Common myeloid progenitor, CD34-positive (primary cell): Measurements from ENCODE around the gene CCZ1.
"Not testable (repeated sequence)": the region's sequence is repeated elsewhere in the genome, so short reads cannot be mapped to it uniquely, and the experiment has no call there.

Experiments used
- CTCF ChIA-PET: fragments of 350-600 bp; sonication (Branson Sonifier 250); formaldehyde crosslinking; loops from one replicate; lab custom pipeline; 2021; ENCODE audit warnings: antibody characterized with exemption; lab: Charles Lee
- POLR2A ChIA-PET: fragments of 350-600 bp; sonication (Branson Sonifier 250); formaldehyde crosslinking; loops from one replicate; lab custom pipeline; 2021; ENCODE audit warnings: antibody characterized with exemption; lab: Charles Lee
- DNase-seq, 3 donors: peaks; one replicate each; pipeline versions ENCODE4 v3.0.0 to v3.0.0-alpha.2; 2013
- H3K27ac ChIP-seq, 2 experiments: 1 replicate in 1 of 2; 2 replicates in 1 of 2; pipeline ENCODE4 v1.7.0; 2013; ENCODE audit warnings: inconsistent platforms in 2 of 2, low read length in 2 of 2, mild to moderate bottlenecking in 2 of 2, low read depth in 1 of 2, moderate library complexity in 1 of 2; ENCODE audit not compliant: severe bottlenecking in 2 of 2, insufficient read depth in 1 of 2, poor library complexity in 1 of 2
- H3K27me3 ChIP-seq, 5 experiments: replicated peaks in 2 of 5; 1 replicate in 3 of 5; 2 replicates in 2 of 5; pipeline versions ENCODE4 v1.6.1 to v1.7.0; 2013; ENCODE audit warnings: low read length in 4 of 5, mild to moderate bottlenecking in 2 of 5, moderate library complexity in 2 of 5, inconsistent platforms in 1 of 5; ENCODE audit not compliant: insufficient read depth in 5 of 5, control insufficient read depth in 4 of 5
- H3K36me3 ChIP-seq, 4 experiments: 1 replicate in 2 of 4; 2 replicates in 2 of 4; pipeline versions ENCODE4 v1.6.1 to v1.7.0; 2013; ENCODE audit warnings: low read length in 3 of 4, control low read depth in 1 of 4, mild to moderate bottlenecking in 1 of 4; ENCODE audit not compliant: control insufficient read depth in 4 of 4, insufficient read depth in 4 of 4
- H3K4me1 ChIP-seq, 4 experiments: 1 replicate in 3 of 4; 2 replicates in 1 of 4; pipeline versions ENCODE4 v1.6.1 to v1.7.1; 2013; ENCODE audit warnings: low read length in 3 of 4, mild to moderate bottlenecking in 3 of 4, control low read depth in 1 of 4, inconsistent platforms in 1 of 4, moderate library complexity in 1 of 4; ENCODE audit not compliant: control insufficient read depth in 4 of 4, insufficient read depth in 4 of 4; ENCODE audit errors: control extremely low read depth in 1 of 4
- H3K4me3 ChIP-seq, 7 experiments: 1 replicate in 4 of 7; 2 replicates in 3 of 7; pipeline versions ENCODE4 v1.5.1 to v1.7.0; 2013; ENCODE audit warnings: mild to moderate bottlenecking in 7 of 7, low read length in 6 of 7, moderate library complexity in 6 of 7, inconsistent platforms in 2 of 7, low read depth in 2 of 7, control low read depth in 1 of 7; ENCODE audit not compliant: insufficient read depth in 4 of 7, control insufficient read depth in 1 of 7; ENCODE audit errors: extremely low read depth in 1 of 7
- H3K9me3 ChIP-seq, 5 experiments: 1 replicate in 4 of 5; 2 replicates in 1 of 5; pipeline versions ENCODE4 v1.6.1 to v1.7.1; 2013; ENCODE audit warnings: low read length in 4 of 5, mild to moderate bottlenecking in 2 of 5, inconsistent platforms in 1 of 5, low read depth in 1 of 5, moderate library complexity in 1 of 5; ENCODE audit not compliant: control insufficient read depth in 4 of 5, insufficient read depth in 2 of 5; ENCODE audit errors: control extremely low read depth in 1 of 5
- WGBS: methylation state at CpG from one replicate; pipeline ENCODE4 v1.1.5; 2013; ENCODE audit not compliant: insufficient coverage; 5-methylcytosine and 5-hydroxymethylcytosine counted together

Gene CCZ1

DNA sequence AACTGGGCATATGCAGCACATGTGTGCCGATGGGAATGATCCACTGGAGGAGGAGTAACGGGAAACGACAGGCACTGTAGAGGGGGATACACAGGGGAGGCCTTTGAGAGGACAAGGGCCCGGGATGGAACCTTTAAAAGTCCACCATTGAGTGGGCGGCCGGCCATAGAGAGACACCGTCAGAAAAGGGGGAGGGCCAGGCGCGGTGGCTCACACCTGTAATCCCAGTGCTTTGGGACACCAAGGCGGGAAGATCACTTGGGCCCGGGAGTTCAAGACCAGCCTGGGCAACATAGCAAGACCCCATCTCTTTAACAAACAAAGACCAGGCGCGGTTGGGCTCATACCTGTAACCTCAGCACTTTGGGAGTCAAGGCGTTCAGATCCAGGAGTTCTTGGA lies 32.7 kb downstream of the CCZ1 start:
- H3K27me3 ChIP-seq, DNase-seq, H3K9me3 ChIP-seq, POLR2A ChIA-PET, H3K4me3 ChIP-seq, H3K4me1 ChIP-seq, CTCF ChIA-PET, H3K27ac ChIP-seq, H3K36me3 ChIP-seq: not testable (repeated sequence)
- WGBS = 98% methylated on average over 10 of the region's 14 CpGs

DNA sequence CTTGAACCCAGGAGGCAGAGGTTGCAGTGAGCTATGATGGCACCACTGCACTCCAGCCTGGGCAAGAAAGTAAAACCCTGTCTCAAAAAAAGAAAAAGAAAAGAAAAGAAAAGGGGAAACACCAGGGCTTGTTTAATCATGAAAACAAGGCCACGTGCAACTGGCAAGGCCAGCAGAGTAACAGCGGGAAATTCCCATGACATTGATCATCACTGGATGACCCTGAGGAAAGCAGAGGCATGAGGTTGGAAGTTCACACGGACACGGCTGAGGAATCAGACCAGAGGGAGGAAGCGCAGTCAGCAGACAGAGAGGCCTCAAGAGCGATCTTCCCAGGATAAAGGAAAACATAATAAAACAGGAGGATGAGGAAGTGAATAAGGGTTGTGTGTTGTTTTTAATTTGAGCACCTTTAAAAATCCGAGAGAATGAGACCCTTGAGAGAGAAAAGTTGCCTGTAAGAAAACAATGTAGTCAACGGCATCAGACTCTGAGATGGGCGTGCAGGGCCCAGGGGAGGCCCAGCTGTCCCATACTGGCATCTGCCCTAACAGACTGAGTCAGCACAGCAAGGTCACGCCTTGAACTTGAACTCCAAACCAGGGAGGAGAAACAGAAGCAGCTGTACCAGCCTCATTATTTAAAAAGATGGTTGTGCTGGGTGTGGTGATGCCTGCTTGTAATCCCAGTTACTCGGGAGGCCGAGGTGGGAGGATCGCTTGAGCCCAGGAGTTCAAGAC lies 33.5 kb downstream of the CCZ1 start:
- H3K27me3 ChIP-seq, DNase-seq, H3K36me3 ChIP-seq, H3K4me3 ChIP-seq, H3K4me1 ChIP-seq, POLR2A ChIA-PET, H3K27ac ChIP-seq, H3K9me3 ChIP-seq, CTCF ChIA-PET: not testable (repeated sequence)
- no CpG with 5 or more reads among the region's 13 CpGs for WGBS

DNA sequence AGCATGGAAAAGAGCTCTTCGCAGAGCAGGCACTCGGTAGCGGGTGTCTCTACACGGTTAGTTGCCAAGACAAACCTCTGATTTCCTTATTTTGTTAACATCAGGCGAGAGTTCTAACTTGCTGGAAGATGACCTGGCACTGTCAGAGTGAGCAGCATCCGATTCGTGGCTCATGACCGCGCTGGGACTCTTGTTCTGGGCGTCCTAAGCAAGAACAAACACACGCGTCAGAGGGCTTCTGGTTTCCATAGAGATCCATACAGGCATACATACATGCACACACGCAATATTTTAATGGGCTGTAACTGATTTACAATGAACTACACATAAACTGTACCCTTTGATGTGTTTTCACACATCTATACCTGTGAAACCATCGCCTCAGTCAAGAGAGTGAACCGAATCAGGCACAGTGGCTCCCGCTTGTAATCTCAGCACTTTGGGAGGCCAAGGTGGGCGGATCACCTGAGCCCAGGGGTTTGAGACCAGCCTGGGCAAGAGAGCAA lies 36.5 kb downstream of the CCZ1 start:
- DNase-seq, H3K9me3 ChIP-seq, H3K36me3 ChIP-seq, POLR2A ChIA-PET, H3K27me3 ChIP-seq, CTCF ChIA-PET, H3K4me3 ChIP-seq, H3K4me1 ChIP-seq, H3K27ac ChIP-seq: not testable (repeated sequence)
- WGBS = no CpG with 5 or more reads among the region's 17 CpGs

DNA sequence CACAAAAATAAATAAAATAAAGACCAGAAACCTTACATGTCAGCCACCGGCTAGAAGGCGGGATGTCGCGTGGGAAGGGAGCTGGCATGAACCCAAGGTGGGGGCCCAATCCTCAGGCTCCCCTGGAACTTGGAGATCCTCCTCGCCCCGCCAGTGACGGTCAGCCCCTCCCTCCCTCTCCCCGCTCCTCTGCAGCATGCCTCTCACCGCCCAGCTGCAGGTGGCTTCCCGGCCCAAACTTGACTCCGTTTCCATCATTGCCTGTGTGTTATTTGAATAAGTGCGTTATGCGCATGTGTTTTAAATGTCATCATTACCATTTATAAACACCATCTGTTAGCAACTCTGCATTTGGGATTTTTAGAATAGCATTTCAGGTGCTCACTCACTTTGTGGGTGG lies 64.7 kb downstream of the CCZ1 start:
- H3K27ac ChIP-seq, CTCF ChIA-PET, DNase-seq, H3K4me3 ChIP-seq, POLR2A ChIA-PET, H3K36me3 ChIP-seq, H3K4me1 ChIP-seq, H3K27me3 ChIP-seq, H3K9me3 ChIP-seq: not testable (repeated sequence)
- WGBS = no CpG with 5 or more reads among the region's 13 CpGs

DNA sequence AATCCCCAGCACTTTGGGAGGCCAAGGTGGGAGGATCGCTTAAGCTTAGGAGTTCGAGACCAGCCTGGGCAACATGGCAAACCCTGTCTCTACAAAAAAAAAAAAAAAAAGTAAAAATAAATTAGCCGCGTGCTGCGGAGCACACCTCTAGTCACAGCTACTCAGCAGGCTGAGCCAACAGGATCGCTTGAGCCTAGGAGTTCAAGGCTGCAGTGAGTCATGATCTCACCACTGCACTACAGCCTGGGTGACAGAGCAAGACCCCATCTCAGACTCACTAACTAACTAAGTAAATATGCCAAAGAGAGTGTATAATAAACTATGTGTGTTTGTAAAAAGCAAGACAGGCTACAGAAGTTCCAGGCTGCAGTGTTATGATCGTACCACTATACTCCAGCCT lies 65.3 kb downstream of the CCZ1 start:
- H3K36me3 ChIP-seq, POLR2A ChIA-PET, DNase-seq, H3K27me3 ChIP-seq, H3K27ac ChIP-seq, H3K9me3 ChIP-seq, CTCF ChIA-PET, H3K4me3 ChIP-seq, H3K4me1 ChIP-seq: not testable (repeated sequence)
- no CpG with 5 or more reads among the region's 7 CpGs for WGBS

DNA sequence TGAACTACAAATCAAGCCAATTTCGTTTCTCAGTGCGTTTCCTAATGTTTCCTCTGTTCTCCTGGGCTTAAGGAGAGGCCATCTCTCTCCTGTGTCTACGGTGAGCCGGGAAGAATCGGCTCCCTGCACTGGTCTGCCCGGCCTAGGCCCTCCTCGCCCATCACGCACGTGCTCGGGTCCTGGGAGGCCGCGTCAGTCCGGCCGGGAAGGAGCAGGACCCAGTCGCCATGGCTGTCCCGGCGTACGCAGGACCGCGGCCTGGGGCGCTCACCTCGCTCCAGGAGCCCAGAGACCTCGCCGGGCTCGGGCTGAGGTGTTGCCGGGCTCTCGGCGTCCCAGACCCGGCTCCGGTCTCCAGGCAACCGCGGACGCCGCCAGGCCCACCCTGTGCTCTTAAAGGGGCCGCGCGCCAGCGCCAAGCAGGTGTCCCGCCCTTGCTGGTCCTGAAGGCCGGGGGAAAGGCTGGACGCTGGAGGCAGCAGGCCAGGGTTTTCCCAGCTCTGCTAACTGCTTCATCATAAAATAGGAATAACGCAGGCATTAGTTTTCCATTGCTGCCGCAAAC lies 71.9 kb downstream of the CCZ1 start, which contains the start of gene RSPH10B:
Gene RSPH10B (minus strand): TSS at position 343 of the 565 bp plus-strand sequence. CDS start 3,573 bp downstream, outside the sequence.
- H3K4me1 ChIP-seq, H3K9me3 ChIP-seq, H3K4me3 ChIP-seq, DNase-seq, H3K27me3 ChIP-seq, POLR2A ChIA-PET, H3K36me3 ChIP-seq, CTCF ChIA-PET, H3K27ac ChIP-seq: not testable (repeated sequence)
- WGBS = no CpG with 5 or more reads among the region's 43 CpGs

DNA sequence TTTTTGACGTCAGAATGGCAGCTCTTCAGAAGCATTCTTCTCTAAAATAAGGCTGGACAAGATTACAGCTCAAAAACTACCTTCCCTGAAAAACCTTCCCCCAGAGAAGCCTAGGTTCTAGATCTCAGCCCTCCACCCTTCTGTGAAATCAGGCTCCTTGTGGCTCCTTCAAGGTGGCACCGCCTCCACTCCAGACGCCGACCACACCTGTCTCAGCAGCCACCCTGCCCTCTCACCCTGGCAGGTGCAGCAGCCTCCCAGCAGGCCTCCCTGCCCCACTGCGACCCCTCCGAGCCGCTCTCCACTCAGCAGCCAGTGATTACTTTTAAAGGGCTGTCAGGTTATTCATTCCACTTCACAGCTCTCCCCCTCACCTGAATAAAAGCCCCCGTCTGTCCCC lies 75.0 kb downstream of the CCZ1 start:
- H3K27ac ChIP-seq, H3K4me3 ChIP-seq, H3K27me3 ChIP-seq, CTCF ChIA-PET, H3K36me3 ChIP-seq, POLR2A ChIA-PET, H3K4me1 ChIP-seq, DNase-seq, H3K9me3 ChIP-seq: not testable (repeated sequence)
- no CpG with 5 or more reads among the region's 8 CpGs for WGBS
